DND-41 (cell line): ENCODE data around the gene PRELID2.

Source experiments
- EZH2 ChIP-seq: IDR thresholded peaks from 3 replicates; pipeline ENCODE4 v1.6.1; 2012; ENCODE audit warnings: borderline replicate concordance, low read depth, mild to moderate bottlenecking, moderate library complexity, low read length, inconsistent platforms; ENCODE audit not compliant: severe bottlenecking
- TF ChIP-seq, protein P1 (sequence below): IDR thresholded peaks from 2 replicates; pipeline ENCODE4 v1.5.1; 2012; ENCODE audit warnings: borderline replicate concordance, low read length, moderate library complexity, mild to moderate bottlenecking; ENCODE audit not compliant: poor library complexity, severe bottlenecking; ENCODE audit errors: extremely low read depth

DNA sequence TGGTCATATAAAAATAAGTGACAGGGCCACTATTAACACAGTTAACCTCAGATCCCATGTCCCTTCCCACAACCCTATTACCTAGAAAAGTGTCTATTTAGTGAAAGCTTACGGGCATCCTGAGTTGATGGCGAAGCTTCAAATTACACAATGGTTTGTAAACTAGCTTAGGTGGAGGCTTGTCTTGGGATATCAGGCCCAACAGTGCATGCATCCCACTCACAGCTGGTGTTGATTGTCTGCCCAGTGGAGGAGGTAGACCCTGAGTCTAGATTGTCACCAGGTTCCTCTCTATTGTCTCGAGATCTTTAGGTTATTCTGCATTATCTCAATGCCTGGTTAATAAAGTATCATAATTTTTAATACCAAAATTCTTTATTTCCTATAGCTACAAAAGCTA, 30.4 kb downstream of the PRELID2 start:
- TF ChIP-seq, protein P1, sequence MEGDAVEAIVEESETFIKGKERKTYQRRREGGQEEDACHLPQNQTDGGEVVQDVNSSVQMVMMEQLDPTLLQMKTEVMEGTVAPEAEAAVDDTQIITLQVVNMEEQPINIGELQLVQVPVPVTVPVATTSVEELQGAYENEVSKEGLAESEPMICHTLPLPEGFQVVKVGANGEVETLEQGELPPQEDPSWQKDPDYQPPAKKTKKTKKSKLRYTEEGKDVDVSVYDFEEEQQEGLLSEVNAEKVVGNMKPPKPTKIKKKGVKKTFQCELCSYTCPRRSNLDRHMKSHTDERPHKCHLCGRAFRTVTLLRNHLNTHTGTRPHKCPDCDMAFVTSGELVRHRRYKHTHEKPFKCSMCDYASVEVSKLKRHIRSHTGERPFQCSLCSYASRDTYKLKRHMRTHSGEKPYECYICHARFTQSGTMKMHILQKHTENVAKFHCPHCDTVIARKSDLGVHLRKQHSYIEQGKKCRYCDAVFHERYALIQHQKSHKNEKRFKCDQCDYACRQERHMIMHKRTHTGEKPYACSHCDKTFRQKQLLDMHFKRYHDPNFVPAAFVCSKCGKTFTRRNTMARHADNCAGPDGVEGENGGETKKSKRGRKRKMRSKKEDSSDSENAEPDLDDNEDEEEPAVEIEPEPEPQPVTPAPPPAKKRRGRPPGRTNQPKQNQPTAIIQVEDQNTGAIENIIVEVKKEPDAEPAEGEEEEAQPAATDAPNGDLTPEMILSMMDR: no peak
- TF ChIP-seq EZH2: no peak
